Astrocyte of the spinal cord (primary cell): ENCODE results near the gene PTK7.

ENCODE experiments used
- DNase-seq: peaks from one replicate; pipeline ENCODE4 v3.0.0; 2011; ENCODE audit warnings: low read depth, low spot score
- H3K4me3 ChIP-seq: 2 replicates; pipeline ENCODE4 v1.5.1; 2011; ENCODE audit warnings: low read depth, mild to moderate bottlenecking, low read length, moderate library complexity
- CTCF ChIP-seq: IDR thresholded peaks from 2 replicates; pipeline ENCODE4 v1.5.1; 2012; ENCODE audit warnings: low read depth, mild to moderate bottlenecking, low read length, inconsistent platforms
- in situ Hi-C: cut with HindIII; loops from 2 replicates; pipeline ENCODE4 v1.10.0; 2017; ENCODE audit warnings: low sequenced_read_pairs

PTK7 gene

GRCh38 chr6:43053545-43054205, 22.4 kb upstream of the PTK7 start, which contains the start of gene CUL7:
CUL7 (minus strand) TSS chr6:43053851; CDS start chr6:43052788, 1,063 bp downstream.
- TF ChIP-seq CTCF: no peak
- peak within 1 kb of the TSS; percentile 75 for H3K4me3 ChIP-seq
- in situ Hi-C loops: no loop called here
- peak; percentile 95 for DNase-seq

GRCh38 chr6:43054206-43054943, 21.7 kb upstream of the PTK7 start:
- no peak for TF ChIP-seq CTCF
- DNase-seq: peak; percentile 12
- H3K4me3 ChIP-seq: peak overlapping the region; percentile 75
- in situ Hi-C loops: no loop called here

- in situ Hi-C loops: no loop called here
- no peak overlapping the region for H3K4me3 ChIP-seq
- TF ChIP-seq CTCF: no peak
- no peak for DNase-seq
These were observed 20.1 kb upstream of the PTK7 start for GRCh38 chr6:43055966-43056365.

- in situ Hi-C loops: no loop called here
- H3K4me3 ChIP-seq: peak overlapping the region; percentile 82
- DNase-seq: no peak
These were observed 17.6 kb upstream of the PTK7 start for GRCh38 chr6:43058531-43058930.

DNA sequence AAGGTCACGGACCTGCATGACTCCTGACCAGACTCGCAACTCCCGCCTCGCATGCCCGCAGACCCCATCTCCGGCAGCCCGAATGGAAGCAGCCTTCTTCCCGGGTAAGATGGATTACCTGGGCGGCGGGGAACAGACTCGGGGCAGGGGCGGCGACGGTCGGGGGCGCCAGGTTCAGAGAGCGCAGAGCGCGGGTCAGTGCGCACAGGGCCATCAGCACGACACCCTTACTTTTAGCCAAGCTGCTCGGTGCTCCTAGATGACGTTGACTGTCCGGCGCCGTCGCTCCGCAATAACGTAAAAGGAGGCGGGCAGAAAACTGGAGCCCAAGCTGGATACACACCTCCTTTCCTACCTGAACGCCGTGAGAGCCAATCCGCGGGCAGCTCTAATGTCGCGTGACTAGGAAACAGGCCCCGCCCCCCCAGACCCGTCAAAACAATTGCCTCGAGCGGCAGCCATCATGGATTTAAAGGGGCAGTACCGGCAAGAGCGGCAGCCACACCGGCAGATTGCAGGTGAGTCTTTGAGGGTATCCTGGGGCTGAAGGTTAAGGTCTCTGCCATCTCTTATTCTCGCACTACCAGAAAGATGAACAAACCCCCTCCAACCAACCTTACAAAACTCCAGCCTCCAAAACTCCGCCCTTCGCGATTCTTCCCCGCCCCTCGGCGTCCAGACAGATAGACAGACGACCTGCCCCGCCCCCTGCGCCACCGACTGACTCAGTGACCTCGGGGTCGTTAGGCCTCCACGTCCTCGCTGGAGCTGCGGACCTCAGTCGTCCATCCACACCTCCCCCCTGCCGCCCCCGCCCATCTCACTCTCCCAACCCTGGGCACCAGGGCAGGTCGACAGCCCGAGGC, 16.7 kb upstream of the PTK7 start, which contains the start of the genes KLC4 and MRPL2:
TSS of gene KLC4 (plus strand) at position 464 of the 866 bp plus-strand sequence. CDS start 1,705 bp downstream, outside the sequence.
TSS of gene MRPL2 (minus strand) at position 267 of the 866 bp plus-strand sequence. CDS start at position 214, 53 bp downstream.
- DNase-seq: peak; percentile 99
- TF ChIP-seq CTCF: no peak
- H3K4me3 ChIP-seq: peak within 1 kb of the TSS; percentile 82
- in situ Hi-C loops: no loop called here

More at GRCh38 chr6:43058531-43058930, 17.6 kb upstream of the PTK7 start:
- no peak for TF ChIP-seq CTCF
